Gastroesophageal sphincter (tissue), 3 donors: ENCODE results near the gene EFTUD2.

Experiments used
- EP300 ChIP-seq: sonication (generic); formaldehyde crosslinking; IDR thresholded peaks from one replicate; pipeline ENCODE4 v1.6.1; 2017; ENCODE audit warnings: antibody characterized with exemption, mild to moderate bottlenecking
- POLR2A ChIP-seq, 2 donors: fragments of 450-650 bp; IDR thresholded peaks; one replicate each; pipeline ENCODE4 v1.6.1; 2017; ENCODE audit warnings: antibody characterized with exemption in 2 of 2, mild to moderate bottlenecking in 2 of 2, moderate library complexity in 1 of 2
- POLR2AphosphoS5 ChIP-seq: sonication (generic); formaldehyde crosslinking; IDR thresholded peaks from one replicate; pipeline ENCODE4 v1.6.1; 2017; ENCODE audit warnings: antibody characterized with exemption
- TF ChIP-seq, protein P1 (sequence below), 4 experiments: fragments of 200-600 bp in 2 of 4; fragments of 450-650 bp in 2 of 4; sonication (generic) in 1 of 4; IDR thresholded peaks; one replicate each; pipeline ENCODE4 v1.5.1; 2017 to 2019; ENCODE audit warnings: antibody characterized with exemption in 4 of 4, mild to moderate bottlenecking in 2 of 4, moderate library complexity in 2 of 4

DNA sequence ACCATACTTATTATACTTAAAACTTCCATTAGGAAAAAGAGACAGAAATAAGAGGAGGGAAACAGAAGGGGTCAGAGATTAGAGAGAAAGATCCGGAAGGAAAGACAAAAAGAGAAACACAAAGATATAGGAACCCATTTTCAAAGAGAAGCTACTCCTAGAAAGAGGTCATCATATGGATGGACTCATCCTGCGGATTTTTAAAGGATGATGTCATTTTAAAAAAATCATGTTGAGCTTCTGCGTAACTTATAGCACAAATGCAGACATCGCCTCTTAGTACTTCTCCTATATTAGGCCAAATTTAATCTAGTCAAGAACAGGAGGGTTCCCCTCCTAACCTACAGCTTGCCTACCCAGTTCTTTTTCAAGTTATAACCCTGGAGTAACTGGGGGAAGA, 18.1 kb downstream of the EFTUD2 start:
- TF ChIP-seq, protein P1, sequence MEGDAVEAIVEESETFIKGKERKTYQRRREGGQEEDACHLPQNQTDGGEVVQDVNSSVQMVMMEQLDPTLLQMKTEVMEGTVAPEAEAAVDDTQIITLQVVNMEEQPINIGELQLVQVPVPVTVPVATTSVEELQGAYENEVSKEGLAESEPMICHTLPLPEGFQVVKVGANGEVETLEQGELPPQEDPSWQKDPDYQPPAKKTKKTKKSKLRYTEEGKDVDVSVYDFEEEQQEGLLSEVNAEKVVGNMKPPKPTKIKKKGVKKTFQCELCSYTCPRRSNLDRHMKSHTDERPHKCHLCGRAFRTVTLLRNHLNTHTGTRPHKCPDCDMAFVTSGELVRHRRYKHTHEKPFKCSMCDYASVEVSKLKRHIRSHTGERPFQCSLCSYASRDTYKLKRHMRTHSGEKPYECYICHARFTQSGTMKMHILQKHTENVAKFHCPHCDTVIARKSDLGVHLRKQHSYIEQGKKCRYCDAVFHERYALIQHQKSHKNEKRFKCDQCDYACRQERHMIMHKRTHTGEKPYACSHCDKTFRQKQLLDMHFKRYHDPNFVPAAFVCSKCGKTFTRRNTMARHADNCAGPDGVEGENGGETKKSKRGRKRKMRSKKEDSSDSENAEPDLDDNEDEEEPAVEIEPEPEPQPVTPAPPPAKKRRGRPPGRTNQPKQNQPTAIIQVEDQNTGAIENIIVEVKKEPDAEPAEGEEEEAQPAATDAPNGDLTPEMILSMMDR (IDR thresholded peaks at IDR 0.05): no peak
- TF ChIP-seq POLR2A (IDR thresholded peaks at IDR 0.05) (no peak), POLR2AphosphoS5 (no peak), EP300 (no peak)
